ENCODE measurements around the gene TRPM6. TPM values are rescaled to one million over a fixed set of nuclear protein-coding genes. Genes with fewer than 3 reads are reported as not detected.

The TRPM6 gene
- total RNA-seq, 1 donor from 2014 or later = 0.05 TPM

DNA sequence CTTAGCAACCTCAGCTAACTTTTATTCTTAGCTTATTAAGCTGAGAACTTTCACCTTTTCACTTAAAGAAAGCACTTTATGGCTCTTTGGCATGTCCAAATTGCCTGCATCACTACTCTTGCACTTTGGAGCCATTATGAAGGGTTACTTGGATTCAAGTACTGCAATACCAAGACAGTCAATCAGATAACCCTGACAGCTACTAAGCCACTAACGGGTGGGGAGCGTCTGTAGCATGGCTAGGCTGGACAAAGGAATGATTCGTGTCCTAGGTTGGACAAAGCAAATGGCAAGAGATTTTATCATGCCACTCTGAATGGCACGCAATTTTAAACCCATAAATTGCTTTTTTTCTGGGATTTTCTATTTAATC is 39.6 kb downstream of the TRPM6 start:
- Mint-ChIP-seq H3K27me3 (ENCODE audit: insufficient read depth) (no peaks in the 10 kb centered on the region), H3K4me3 (no peak overlapping the region), H3K36me3 (ENCODE audit: low read depth) (no peaks in the 10 kb centered on the region), H3K4me1 (ENCODE audit: low read depth) (no peaks in the 10 kb centered on the region), H3K9me3 (no peaks in the 10 kb centered on the region), H3K27ac (no peak overlapping the region)
- DNase-seq (ENCODE audit: low spot score) = no peak
- intact Hi-C loops (cut with micrococcal nuclease) = no loop called here

DNA sequence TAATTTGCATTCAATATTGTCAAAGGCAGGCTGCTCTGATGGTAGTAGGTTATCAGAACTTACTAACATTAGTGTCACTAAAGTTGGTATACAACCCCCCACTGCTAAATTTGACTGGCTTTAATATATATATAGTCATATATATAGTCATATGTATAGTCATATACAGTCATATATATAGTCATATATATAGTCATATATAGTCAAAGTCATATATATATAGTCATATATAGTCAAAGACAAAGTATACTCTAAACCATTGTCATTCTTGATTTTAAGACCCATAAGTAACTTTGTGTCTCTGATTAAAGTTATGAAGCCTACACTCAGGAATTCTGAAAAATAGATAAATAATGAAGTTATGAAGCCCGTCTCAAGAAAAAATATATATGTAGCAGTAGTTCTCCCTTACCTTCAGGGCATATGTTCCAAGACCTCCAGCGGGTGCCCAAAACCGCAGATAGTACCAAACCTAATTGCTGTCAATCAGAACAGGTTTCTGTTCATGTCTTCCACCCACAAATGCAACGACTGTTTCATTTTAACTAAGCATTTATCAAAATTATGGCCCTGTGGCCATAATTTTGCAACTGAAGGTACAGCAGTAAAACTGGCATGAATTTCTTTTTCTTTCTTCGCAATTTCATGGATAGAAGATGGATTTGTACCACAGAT is 40.1 kb downstream of the TRPM6 start:
- DNase-seq (ENCODE audit: low spot score) = no peak
- intact Hi-C loops (cut with micrococcal nuclease) = no loop called here
- Mint-ChIP-seq H3K4me3 (no peak overlapping the region), H3K9me3 (no peaks in the 10 kb centered on the region), H3K27ac (no peak overlapping the region), H3K27me3 (ENCODE audit: insufficient read depth) (no peaks in the 10 kb centered on the region), H3K4me1 (ENCODE audit: low read depth) (no peaks in the 10 kb centered on the region), H3K36me3 (ENCODE audit: low read depth) (no peaks in the 10 kb centered on the region)

- no peaks in the 10 kb centered on the region for H3K4me1 Mint-ChIP-seq (ENCODE audit: low read depth)
- H3K36me3 Mint-ChIP-seq (ENCODE audit: low read depth) = no peaks in the 10 kb centered on the region
- no peaks in the 10 kb centered on the region for H3K27me3 Mint-ChIP-seq (ENCODE audit: insufficient read depth)
- no peak for DNase-seq (ENCODE audit: low spot score)
- no peak overlapping the region for H3K4me3 Mint-ChIP-seq
- H3K9me3 Mint-ChIP-seq = no peaks in the 10 kb centered on the region
- H3K27ac Mint-ChIP-seq = no peak overlapping the region
- intact Hi-C loops (cut with micrococcal nuclease) = no loop called here
Observed at GRCh38 chr9:74846766-74847165, 41.0 kb downstream of the TRPM6 start.

DNA sequence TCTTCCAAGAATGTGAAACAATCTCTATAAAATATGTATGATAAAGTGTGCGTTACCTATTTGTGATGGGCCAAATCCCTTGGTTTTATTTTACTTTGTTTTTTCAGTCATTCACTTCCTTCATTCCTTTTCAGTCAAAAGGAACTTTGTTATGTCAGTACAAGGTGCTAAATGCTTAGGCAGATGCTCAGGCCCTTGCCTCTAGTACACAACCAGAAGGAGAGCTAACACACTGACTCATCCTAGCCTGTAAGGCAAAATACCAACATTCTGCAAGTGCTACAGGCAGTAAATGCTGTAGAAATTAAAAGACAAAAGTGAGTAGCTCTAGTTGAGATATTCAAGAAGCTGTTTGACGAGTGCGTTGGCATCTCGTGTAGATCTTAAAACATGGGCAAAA is 49.4 kb downstream of the TRPM6 start:
- Mint-ChIP-seq H3K27me3 (ENCODE audit: insufficient read depth) (no peaks in the 10 kb centered on the region), H3K36me3 (ENCODE audit: low read depth) (no peaks in the 10 kb centered on the region), H3K27ac (no peak overlapping the region), H3K4me1 (ENCODE audit: low read depth) (no peaks in the 10 kb centered on the region), H3K9me3 (no peaks in the 10 kb centered on the region), H3K4me3 (no peak overlapping the region)
- no peak for DNase-seq (ENCODE audit: low spot score)
- intact Hi-C loops (cut with micrococcal nuclease) = no loop called here

- H3K9me3 Mint-ChIP-seq = no peaks in the 10 kb centered on the region
- H3K36me3 Mint-ChIP-seq (ENCODE audit: low read depth) = no peaks in the 10 kb centered on the region
- no peak for DNase-seq (ENCODE audit: low spot score)
- intact Hi-C loops (cut with micrococcal nuclease) = no loop called here
- H3K4me3 Mint-ChIP-seq = no peak overlapping the region
- H3K4me1 Mint-ChIP-seq (ENCODE audit: low read depth) = no peaks in the 10 kb centered on the region
- H3K27ac Mint-ChIP-seq = no peak overlapping the region
- peaks cover 3% of the 10 kb centered on the region for H3K27me3 Mint-ChIP-seq (ENCODE audit: insufficient read depth)
Observed at GRCh38 chr9:74824654-74825053, 63.1 kb downstream of the TRPM6 start.

- H3K4me3 Mint-ChIP-seq = no peak overlapping the region
- H3K27ac Mint-ChIP-seq = no peak overlapping the region
- no peaks in the 10 kb centered on the region for H3K9me3 Mint-ChIP-seq
- no peaks in the 10 kb centered on the region for H3K4me1 Mint-ChIP-seq (ENCODE audit: low read depth)
- intact Hi-C loops (cut with micrococcal nuclease) = no loop called here
- H3K27me3 Mint-ChIP-seq (ENCODE audit: insufficient read depth) = peaks cover 3% of the 10 kb centered on the region
- H3K36me3 Mint-ChIP-seq (ENCODE audit: low read depth) = no peaks in the 10 kb centered on the region
- DNase-seq (ENCODE audit: low spot score) = no peak
Observed at GRCh38 chr9:74821636-74822035, 66.1 kb downstream of the TRPM6 start.

GRCh38 chr9:74817816-74818215 is 69.9 kb downstream of the TRPM6 start:
- intact Hi-C loops (cut with micrococcal nuclease) = loop anchor here (10.0 kb wide), 1 partner anchor 57 kb away; no protein-coding TSS in a partner anchor
- Mint-ChIP-seq H3K9me3 (no peaks in the 10 kb centered on the region), H3K4me3 (no peak overlapping the region)

DNA sequence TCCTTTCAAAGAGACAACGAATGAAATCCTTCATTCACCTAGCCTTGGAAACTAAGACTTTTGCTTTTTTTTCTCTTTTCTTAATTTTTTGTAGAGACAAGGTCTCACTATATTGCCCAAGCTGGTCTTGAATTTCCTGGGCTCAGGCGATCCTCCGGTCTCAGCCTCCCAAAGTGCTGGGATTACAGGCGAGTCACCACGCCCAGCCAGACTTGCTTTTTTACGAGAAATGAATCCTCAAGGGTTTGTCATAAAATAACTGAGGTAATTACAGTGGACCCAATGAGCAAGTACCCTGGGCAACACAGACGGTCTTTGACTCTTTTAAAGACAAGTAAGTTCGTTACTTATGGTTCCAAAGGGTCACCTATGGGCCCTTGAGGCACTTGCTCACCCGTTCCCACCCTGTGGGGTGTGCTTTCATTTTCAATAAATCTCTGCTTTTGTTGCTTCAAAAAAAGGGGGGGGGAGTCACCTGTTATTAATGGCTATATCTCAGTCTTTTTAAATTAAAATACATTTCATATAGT is 70.4 kb downstream of the TRPM6 start:
- Mint-ChIP-seq H3K27me3 (ENCODE audit: insufficient read depth) (peaks cover 2% of the 10 kb centered on the region), H3K36me3 (ENCODE audit: low read depth) (no peaks in the 10 kb centered on the region), H3K4me1 (ENCODE audit: low read depth) (no peaks in the 10 kb centered on the region), H3K9me3 (no peaks in the 10 kb centered on the region), H3K27ac (no peak overlapping the region), H3K4me3 (no peak overlapping the region)
- intact Hi-C loops (cut with micrococcal nuclease) = loop anchor here (10.0 kb wide), 1 partner anchor 57 kb away; no protein-coding TSS in a partner anchor
- DNase-seq (ENCODE audit: low spot score) = no peak

More at GRCh38 chr9:74817816-74818215, 69.9 kb downstream of the TRPM6 start:
- no peak for DNase-seq (ENCODE audit: low spot score)
- Mint-ChIP-seq H3K4me1 (ENCODE audit: low read depth) (no peaks in the 10 kb centered on the region), H3K27me3 (ENCODE audit: insufficient read depth) (peaks cover 3% of the 10 kb centered on the region), H3K36me3 (ENCODE audit: low read depth) (no peaks in the 10 kb centered on the region), H3K27ac (no peak overlapping the region)

DNA sequence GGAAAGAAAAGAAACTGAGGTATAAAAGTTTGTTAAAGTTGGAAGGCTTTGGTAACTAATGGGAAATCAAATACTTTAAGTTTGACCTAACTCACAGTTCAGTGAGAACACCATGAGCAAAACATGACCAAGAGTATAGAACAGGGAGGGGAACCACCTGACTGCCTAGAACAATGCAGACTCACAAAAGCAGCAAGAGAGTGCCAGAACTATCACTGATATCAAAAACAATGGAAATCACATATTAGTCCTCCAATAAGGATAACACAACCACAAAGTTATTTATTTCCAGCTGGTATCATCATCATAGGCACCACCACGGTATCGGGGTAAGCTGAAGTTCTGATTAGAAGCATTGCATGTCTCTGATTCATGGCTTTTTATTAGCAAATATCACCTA is 77.5 kb downstream of the TRPM6 start:
- H3K9me3 Mint-ChIP-seq = no peaks in the 10 kb centered on the region
- H3K4me3 Mint-ChIP-seq = no peak overlapping the region
- H3K4me1 Mint-ChIP-seq (ENCODE audit: low read depth) = no peaks in the 10 kb centered on the region
- H3K27me3 Mint-ChIP-seq (ENCODE audit: insufficient read depth) = peaks cover 19% of the 10 kb centered on the region
- no peaks in the 10 kb centered on the region for H3K36me3 Mint-ChIP-seq (ENCODE audit: low read depth)
- intact Hi-C loops (cut with micrococcal nuclease) = loop anchor here (10.0 kb wide), 1 partner anchor 65 kb away; no protein-coding TSS in a partner anchor
- DNase-seq (ENCODE audit: low spot score) = no peak
- no peak overlapping the region for H3K27ac Mint-ChIP-seq

- peaks cover 7% of the 10 kb centered on the region for H3K27me3 Mint-ChIP-seq (ENCODE audit: insufficient read depth)
- intact Hi-C loops (cut with micrococcal nuclease) = no loop called here
Observed at GRCh38 chr9:74804018-74804385, 83.7 kb downstream of the TRPM6 start.

DNA sequence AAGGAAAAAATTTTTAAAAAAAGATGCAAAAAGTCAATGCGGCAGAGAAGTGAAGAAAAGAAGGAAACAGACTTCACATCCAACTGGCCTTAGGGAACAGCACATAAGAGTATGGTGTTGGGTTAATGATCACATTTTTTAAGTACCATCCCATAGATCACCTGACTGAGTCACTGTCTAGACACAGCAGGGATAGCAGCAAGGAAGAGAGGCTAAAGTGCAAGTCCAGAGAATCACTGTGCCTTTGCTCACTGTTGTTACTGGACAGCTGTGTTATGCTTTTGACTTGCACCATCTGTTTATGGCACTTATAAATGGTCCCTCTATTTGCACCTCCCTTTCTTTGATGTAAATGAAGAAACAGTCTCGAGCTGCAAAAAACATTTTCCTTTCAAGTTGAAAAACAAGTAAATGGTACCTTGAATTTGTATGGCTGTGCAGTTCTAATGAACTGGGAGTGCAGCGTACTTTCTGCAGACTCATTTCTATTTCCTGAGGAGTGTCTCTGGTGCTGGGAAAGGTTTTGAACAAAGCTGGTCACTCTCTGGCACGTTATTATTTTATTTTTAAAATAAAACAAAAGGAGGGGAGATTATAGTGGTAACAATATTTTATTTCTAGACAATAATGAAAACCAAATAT is 84.2 kb downstream of the TRPM6 start:
- no peaks in the 10 kb centered on the region for H3K36me3 Mint-ChIP-seq (ENCODE audit: low read depth)
- no peak overlapping the region for H3K27ac Mint-ChIP-seq

More at GRCh38 chr9:74804018-74804385, 83.7 kb downstream of the TRPM6 start:
- H3K4me3 Mint-ChIP-seq = no peak overlapping the region
- no peak for DNase-seq (ENCODE audit: low spot score)
- H3K36me3 Mint-ChIP-seq (ENCODE audit: low read depth) = no peaks in the 10 kb centered on the region
- H3K4me1 Mint-ChIP-seq (ENCODE audit: low read depth) = no peaks in the 10 kb centered on the region
- no peak overlapping the region for H3K27ac Mint-ChIP-seq
- no peaks in the 10 kb centered on the region for H3K9me3 Mint-ChIP-seq

DNA sequence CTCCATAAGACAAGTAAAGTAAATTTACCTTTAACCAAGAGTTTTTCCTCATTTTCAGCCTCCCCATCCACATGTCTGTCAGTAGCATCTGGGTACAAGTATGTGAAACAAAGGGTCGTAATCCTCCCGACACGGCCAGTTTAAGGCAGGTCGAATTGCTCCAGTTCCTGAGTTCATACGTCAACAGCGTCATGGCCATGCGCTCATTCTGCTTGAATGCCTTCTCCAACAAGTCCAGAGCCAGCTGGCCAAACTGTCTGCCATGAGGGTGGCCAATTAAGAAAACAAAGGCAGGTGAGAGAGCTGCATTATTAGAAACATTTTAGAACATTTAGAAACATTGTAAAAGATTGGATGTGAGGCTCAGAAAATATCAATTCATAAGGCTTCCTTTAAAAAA is 87.5 kb downstream of the TRPM6 start:
- H3K27ac Mint-ChIP-seq = no peak overlapping the region
- no peaks in the 10 kb centered on the region for H3K9me3 Mint-ChIP-seq
- no peak overlapping the region for H3K4me3 Mint-ChIP-seq
- intact Hi-C loops (cut with micrococcal nuclease) = no loop called here
- H3K27me3 Mint-ChIP-seq (ENCODE audit: insufficient read depth) = peaks cover 7% of the 10 kb centered on the region
- H3K4me1 Mint-ChIP-seq (ENCODE audit: low read depth) = no peaks in the 10 kb centered on the region
- H3K36me3 Mint-ChIP-seq (ENCODE audit: low read depth) = no peaks in the 10 kb centered on the region
- DNase-seq (ENCODE audit: low spot score) = no peak

More for the DNA sequence above, 84.2 kb downstream of the TRPM6 start:
- Mint-ChIP-seq H3K4me3 (no peak overlapping the region), H3K9me3 (no peaks in the 10 kb centered on the region), H3K27me3 (ENCODE audit: insufficient read depth) (peaks cover 10% of the 10 kb centered on the region), H3K4me1 (ENCODE audit: low read depth) (no peaks in the 10 kb centered on the region)
- DNase-seq (ENCODE audit: low spot score) = no peak
- intact Hi-C loops (cut with micrococcal nuclease) = no loop called here

GRCh38 chr9:74795803-74796202 is 91.9 kb downstream of the TRPM6 start:
- Mint-ChIP-seq H3K4me1 (ENCODE audit: low read depth) (no peaks in the 10 kb centered on the region), H3K36me3 (ENCODE audit: low read depth) (no peaks in the 10 kb centered on the region), H3K9me3 (no peaks in the 10 kb centered on the region), H3K27ac (no peak overlapping the region), H3K27me3 (ENCODE audit: insufficient read depth) (peaks cover 7% of the 10 kb centered on the region), H3K4me3 (no peak overlapping the region)
- intact Hi-C loops (cut with micrococcal nuclease) = no loop called here
- DNase-seq (ENCODE audit: low spot score) = no peak

Measured in activated T-helper 1 cell treated with anti-CD3 and anti-CD28 coated beads, Interleukin-12 subunit alpha, Interleukin-12 subunit beta, Interleukin-2, Interleukin-4 antibody, amounts not matched to agents 30 ng/mL and 10 ng/mL and 1 ng/mL, durations not matched to agents 14 hours and 24 hours and 36 hours (primary cell).